ENCODE measurements around the gene CCDC149. TPM values are rescaled to one million over a fixed set of nuclear protein-coding genes. Genes with fewer than 3 reads are reported as not detected.

CCDC149 gene
- total RNA-seq, 4 donors from 2014 or later, result 21.9 to 38.7 (median 34.0) TPM

DNA sequence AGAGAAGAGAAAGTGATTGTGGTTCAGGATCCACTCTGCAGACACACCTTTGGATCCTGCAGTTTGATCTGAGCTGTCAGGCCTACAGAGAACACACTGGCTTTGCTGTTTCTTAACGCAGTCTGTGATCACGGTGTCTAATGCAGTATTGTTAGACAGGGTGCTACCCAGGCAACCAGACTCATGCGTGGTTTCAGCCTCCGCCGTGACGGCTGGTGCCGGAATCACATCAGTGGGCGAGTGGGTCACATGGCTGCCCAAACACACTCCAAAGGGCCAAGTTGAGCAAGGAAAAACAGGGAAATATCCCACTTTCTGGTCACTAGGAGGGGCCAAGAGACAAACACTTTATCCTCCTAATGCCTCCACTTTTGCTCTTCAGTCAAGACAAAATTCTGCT is 27.5 kb downstream of the CCDC149 start:
- Histone ChIP-seq H3K27ac (peak overlapping the region in 3 of 4 donors; percentile 40 to 70 (median 47)), H3K4me3 (no peak overlapping the region), H3K4me1 (peaks cover 0 to 18% (median 0%) of the 10 kb centered on the region in 3 donors), H3K9me3 (no peaks in the 10 kb centered on the region), H3K36me3 (peaks cover 0 to 4% of the 10 kb centered on the region in 2 donors), H3K27me3 (no peaks in the 10 kb centered on the region)
- peak; percentile 44 for ATAC-seq
- TF ChIP-seq POLR2A (IDR thresholded peaks at IDR 0.05) (no peak), EP300 (IDR thresholded peaks at IDR 0.05) (no peak), POLR2AphosphoS5 (IDR thresholded peaks at IDR 0.05) (no peak)
- TF ChIP-seq, protein P1, sequence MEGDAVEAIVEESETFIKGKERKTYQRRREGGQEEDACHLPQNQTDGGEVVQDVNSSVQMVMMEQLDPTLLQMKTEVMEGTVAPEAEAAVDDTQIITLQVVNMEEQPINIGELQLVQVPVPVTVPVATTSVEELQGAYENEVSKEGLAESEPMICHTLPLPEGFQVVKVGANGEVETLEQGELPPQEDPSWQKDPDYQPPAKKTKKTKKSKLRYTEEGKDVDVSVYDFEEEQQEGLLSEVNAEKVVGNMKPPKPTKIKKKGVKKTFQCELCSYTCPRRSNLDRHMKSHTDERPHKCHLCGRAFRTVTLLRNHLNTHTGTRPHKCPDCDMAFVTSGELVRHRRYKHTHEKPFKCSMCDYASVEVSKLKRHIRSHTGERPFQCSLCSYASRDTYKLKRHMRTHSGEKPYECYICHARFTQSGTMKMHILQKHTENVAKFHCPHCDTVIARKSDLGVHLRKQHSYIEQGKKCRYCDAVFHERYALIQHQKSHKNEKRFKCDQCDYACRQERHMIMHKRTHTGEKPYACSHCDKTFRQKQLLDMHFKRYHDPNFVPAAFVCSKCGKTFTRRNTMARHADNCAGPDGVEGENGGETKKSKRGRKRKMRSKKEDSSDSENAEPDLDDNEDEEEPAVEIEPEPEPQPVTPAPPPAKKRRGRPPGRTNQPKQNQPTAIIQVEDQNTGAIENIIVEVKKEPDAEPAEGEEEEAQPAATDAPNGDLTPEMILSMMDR (IDR thresholded peaks at IDR 0.05), result no peak
- WGBS, 2 donors (ENCODE audit: low coverage in 1 of 2), result 33 to 39% methylated on average over 1 to 5 of the region's 8 CpGs

DNA sequence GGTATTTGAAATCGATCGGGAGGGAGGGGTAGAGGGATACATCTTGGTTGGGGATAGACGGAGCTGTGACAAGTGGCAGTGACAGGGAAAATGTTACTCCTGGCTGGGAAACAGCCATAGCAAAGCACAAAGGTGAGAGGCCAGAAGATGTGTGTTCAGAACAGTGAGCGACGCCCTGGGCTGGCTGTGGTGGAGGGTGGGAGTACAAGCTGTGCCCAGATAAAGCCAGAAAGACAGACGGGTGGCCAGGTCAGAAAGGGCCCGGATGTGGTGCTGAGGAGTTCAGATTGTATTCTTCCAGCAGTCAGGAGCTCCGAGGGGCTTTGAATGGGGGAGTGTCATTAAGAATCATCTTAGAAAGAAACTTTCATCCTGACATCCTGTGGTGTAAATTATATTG is 27.9 kb downstream of the CCDC149 start:
- H3K4me3 ChIP-seq, result no peak overlapping the region
- WGBS, 2 donors (ENCODE audit: low coverage in 1 of 2), result 79 to 96% methylated on average over 5 to 8 of the region's 8 CpGs
- H3K4me1 ChIP-seq, result peaks cover 0 to 18% (median 0%) of the 10 kb centered on the region in 3 donors
- TF ChIP-seq EP300 (IDR thresholded peaks at IDR 0.05) (no peak), POLR2A (IDR thresholded peaks at IDR 0.05) (no peak)
- TF ChIP-seq, protein P1 (IDR thresholded peaks at IDR 0.05), result no peak
- ATAC-seq, result peak; percentile 23
- peak overlapping the region in 3 of 4 donors; percentile 40 to 70 (median 47) for H3K27ac ChIP-seq
- peaks cover 0 to 4% of the 10 kb centered on the region in 2 donors for H3K36me3 ChIP-seq
- H3K9me3 ChIP-seq, result no peaks in the 10 kb centered on the region
- H3K27me3 ChIP-seq, result no peaks in the 10 kb centered on the region

DNA sequence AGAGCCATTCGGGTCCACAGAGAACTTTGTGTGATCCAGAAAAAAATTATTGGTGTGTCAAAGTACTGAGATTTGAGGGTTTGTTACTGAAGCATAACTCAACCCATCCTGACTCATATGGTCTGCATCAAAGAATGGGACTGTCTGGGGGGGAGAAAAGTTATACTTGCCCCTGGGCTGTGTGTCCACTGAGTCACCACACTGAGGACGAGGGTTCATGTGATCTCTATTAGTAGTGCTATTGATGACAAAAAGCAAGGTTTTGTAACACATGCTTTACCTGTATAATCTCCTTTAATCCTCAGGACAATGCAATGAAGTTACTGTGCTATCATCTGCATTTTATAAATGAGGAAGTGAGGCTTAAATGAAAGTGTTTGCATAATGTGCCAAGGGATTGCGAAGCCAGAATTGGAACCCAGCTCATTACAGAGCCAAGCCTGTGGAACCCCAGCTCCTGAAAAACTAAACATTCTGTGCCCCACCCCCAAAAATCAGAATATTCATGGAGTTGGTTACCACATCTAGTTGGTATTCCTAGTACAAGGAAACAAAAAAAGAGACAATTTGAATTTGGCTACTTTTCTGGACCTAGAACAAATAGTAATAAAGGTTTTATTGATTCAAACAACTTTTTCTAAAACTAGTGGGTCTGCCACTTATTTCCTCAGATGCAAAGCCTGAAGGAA is 31.2 kb downstream of the CCDC149 start:
- no peaks in the 10 kb centered on the region for H3K9me3 ChIP-seq
- no peak overlapping the region for H3K4me3 ChIP-seq
- H3K27ac ChIP-seq, result no peak overlapping the region
- 81 to 92% methylated on average over 2 to 3 of the region's 3 CpGs for WGBS, 2 donors (ENCODE audit: low coverage in 1 of 2)
- H3K36me3 ChIP-seq, result no peaks in the 10 kb centered on the region
- H3K4me1 ChIP-seq, result peaks cover 4 to 38% (median 8%) of the 10 kb centered on the region in 3 donors
- TF ChIP-seq POLR2AphosphoS5 (IDR thresholded peaks at IDR 0.05) (no peak), POLR2A (IDR thresholded peaks at IDR 0.05) (no peak), EP300 (IDR thresholded peaks at IDR 0.05) (no peak)
- TF ChIP-seq, protein P1 (IDR thresholded peaks at IDR 0.05), result no peak
- H3K27me3 ChIP-seq, result no peaks in the 10 kb centered on the region
- no peak for ATAC-seq

DNA sequence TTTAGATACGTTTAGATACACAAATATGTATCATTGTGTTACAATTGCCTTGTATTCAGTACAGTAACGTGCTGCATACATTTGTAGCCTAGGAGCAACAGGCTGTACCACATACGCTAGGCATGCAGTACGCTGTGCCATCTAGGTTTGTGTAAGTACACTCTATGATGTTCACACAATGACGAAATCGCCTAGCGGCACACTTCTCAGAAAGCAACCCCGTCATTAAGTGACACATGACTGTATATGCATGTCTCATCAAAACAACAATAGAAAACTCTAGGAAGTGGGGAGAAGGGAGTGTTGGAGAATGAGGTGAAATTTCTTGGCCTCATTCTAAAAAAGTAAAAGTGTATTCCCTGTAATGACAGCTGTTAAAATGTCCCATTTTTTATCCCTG is 32.7 kb downstream of the CCDC149 start:
- TF ChIP-seq POLR2AphosphoS5 (IDR thresholded peaks at IDR 0.05), result no peak
- TF ChIP-seq POLR2A (IDR thresholded peaks at IDR 0.05), result no peak
- no peak for TF ChIP-seq EP300 (IDR thresholded peaks at IDR 0.05)
- TF ChIP-seq, protein P1 (IDR thresholded peaks at IDR 0.05), result no peak
- H3K36me3 ChIP-seq, result peaks cover 0 to 13% of the 10 kb centered on the region in 2 donors
- WGBS, 2 donors (ENCODE audit: low coverage in 1 of 2), result 87 to 91% methylated on average over 7 of the region's 8 CpGs
- H3K4me1 ChIP-seq, result peaks cover 4 to 36% (median 8%) of the 10 kb centered on the region in 3 donors
- H3K27me3 ChIP-seq, result no peaks in the 10 kb centered on the region
- no peak overlapping the region for H3K4me3 ChIP-seq
- H3K27ac ChIP-seq, result no peak overlapping the region
- H3K9me3 ChIP-seq, result no peaks in the 10 kb centered on the region
- ATAC-seq, result no peak

- Histone ChIP-seq H3K27ac (peak overlapping the region; percentile 68 to 78 (median 74)), H3K4me1 (peaks cover 4 to 36% (median 8%) of the 10 kb centered on the region in 3 donors), H3K9me3 (no peaks in the 10 kb centered on the region), H3K4me3 (no peak overlapping the region), H3K27me3 (no peaks in the 10 kb centered on the region), H3K36me3 (peaks cover 0 to 26% of the 10 kb centered on the region in 2 donors)
- TF ChIP-seq, protein P1 (IDR thresholded peaks at IDR 0.05), result no peak
- TF ChIP-seq POLR2A (IDR thresholded peaks at IDR 0.05) (no peak), POLR2AphosphoS5 (IDR thresholded peaks at IDR 0.05) (no peak), EP300 (IDR thresholded peaks at IDR 0.05) (no peak)
- 79 to 85% methylated on average over 5 of the region's 8 CpGs for WGBS, 2 donors (ENCODE audit: low coverage in 1 of 2)
- no peak for ATAC-seq
Observed at GRCh38 chr4:24878636-24879016, 34.2 kb downstream of the CCDC149 start.

Data from gastroesophageal sphincter (tissue), 4 donors.